GM23248 (cell line): ENCODE measurements around the gene PIP5K1C. TPM values are rescaled to one million over a fixed set of nuclear protein-coding genes. Genes with fewer than 3 reads are reported as not detected.
"Not testable (repeated sequence)": the region's sequence is repeated elsewhere in the genome, so short reads cannot be mapped to it uniquely, and the experiment has no call there.

Experiments
- DNase-seq: peaks from one replicate; pipeline ENCODE4 v3.0.0-alpha.2; 2015
- H2AFZ ChIP-seq: fragments of 200-600 bp; sonication (generic); 2 replicates; pipeline ENCODE4 v1.6.1; 2016; ENCODE audit warnings: antibody characterized with exemption
- H3F3A ChIP-seq: fragments of 200-600 bp; sonication (generic); 2 replicates; pipeline ENCODE4 v1.6.1; 2016; ENCODE audit warnings: mild to moderate bottlenecking, antibody characterized with exemption, mixed run types; ENCODE audit not compliant: insufficient read depth
- H3K27ac ChIP-seq: fragments of 200-600 bp; sonication (generic); 2 replicates; pipeline ENCODE4 v1.5.1; 2016; ENCODE audit warnings: mild to moderate bottlenecking
- H3K27me3 ChIP-seq: fragments of 200-600 bp; sonication (generic); replicated peaks from 2 replicates; pipeline ENCODE4 v1.6.1; 2016; ENCODE audit warnings: mild to moderate bottlenecking; ENCODE audit not compliant: insufficient read depth
- H3K36me3 ChIP-seq: fragments of 200-600 bp; sonication (generic); 2 replicates; pipeline ENCODE4 v1.6.1; 2016; ENCODE audit warnings: low read depth, mild to moderate bottlenecking
- H3K4me1 ChIP-seq: fragments of 200-600 bp; sonication (generic); 2 replicates; pipeline ENCODE4 v1.6.1; 2016; ENCODE audit warnings: mild to moderate bottlenecking; ENCODE audit not compliant: insufficient read depth
- H3K4me2 ChIP-seq: fragments of 200-600 bp; sonication (generic); one replicate; pipeline ENCODE4 v1.6.1; 2016; ENCODE audit warnings: mild to moderate bottlenecking; ENCODE audit not compliant: unreplicated experiment
- H3K4me3 ChIP-seq: fragments of 200-600 bp; sonication (generic); 2 replicates; pipeline ENCODE4 v1.5.1; 2016; ENCODE audit warnings: mild to moderate bottlenecking
- H3K79me2 ChIP-seq: fragments of 200-600 bp; sonication (generic); 2 replicates; pipeline ENCODE4 v1.6.1; 2016; ENCODE audit warnings: mild to moderate bottlenecking; ENCODE audit not compliant: insufficient read depth
- H3K9ac ChIP-seq: fragments of 200-600 bp; sonication (generic); 2 replicates; pipeline ENCODE4 v1.6.1; 2016; ENCODE audit warnings: mild to moderate bottlenecking
- H3K9me2 ChIP-seq: fragments of 200-600 bp; sonication (generic); 2 replicates; pipeline ENCODE4 v1.6.1; 2016; ENCODE audit warnings: mixed run types, mild to moderate bottlenecking, moderate library complexity; ENCODE audit not compliant: insufficient read depth
- H3K9me3 ChIP-seq: fragments of 200-600 bp; sonication (generic); one replicate; pipeline ENCODE4 v1.6.1; 2017; ENCODE audit warnings: low read depth
- H4K20me1 ChIP-seq: fragments of 200-600 bp; sonication (generic); 2 replicates; pipeline ENCODE4 v1.6.0; 2016; ENCODE audit not compliant: insufficient read depth
- EZH2 ChIP-seq: fragments of 200-600 bp; sonication (generic); IDR thresholded peaks from 2 replicates; pipeline ENCODE4 v1.6.1; 2018; ENCODE audit warnings: antibody characterized with exemption, mild to moderate bottlenecking; ENCODE audit not compliant: insufficient read depth, poor library complexity, severe bottlenecking
- EZH2phosphoT487 ChIP-seq: fragments of 200-600 bp; sonication (generic); IDR thresholded peaks from 2 replicates; pipeline ENCODE4 v1.6.1; 2018; ENCODE audit warnings: antibody characterized with exemption, moderate library complexity, mild to moderate bottlenecking, low read depth; ENCODE audit not compliant: insufficient read depth
- WGBS, 2 experiments: methylation state at CpG; one replicate each; pipeline ENCODE4 v1.1.6; 2015 to 2017; ENCODE audit warnings: low lambda C conversion rate in 2 of 2, low coverage in 1 of 2; ENCODE audit errors: missing lambda C conversion rate in 2 of 2; 5-methylcytosine and 5-hydroxymethylcytosine counted together
- in situ Hi-C: fragments of 300-500 bp; cut with MboI; formaldehyde crosslinking; loops from 2 replicates; pipeline ENCODE4 v1.15.0; 2020
- polyA plus RNA-seq: library from polyadenylated mRNA; unstranded; fragments of >200 nt; fragmentation: Nextera tagmentation; extraction: Ambion mirVana; gene quantifications from 2 replicates; pipeline ENCODE4 v1.2.1, GENCODE V29; 2016
- total RNA-seq: library from RNA; depleted of rRNA; stranded (reverse); fragments of >200 nt; shearing (Covaris generic); gene quantifications from 2 replicates; pipeline ENCODE4 v1.2.3, GENCODE V29; 2014

Gene PIP5K1C
- total and polyA plus RNA-seq, 2 experiments from 2014 or later: 31.2 to 34.0 TPM

- H3K4me1 ChIP-seq: peaks cover 12% of the 10 kb centered on the region
- H3K4me2 ChIP-seq: no peak overlapping the region
- no peak overlapping the region for H3K9ac ChIP-seq
- H3K4me3 ChIP-seq: no peak overlapping the region
- no peaks in the 10 kb centered on the region for H3K27me3 ChIP-seq
- no peaks in the 10 kb centered on the region for H3K9me2 ChIP-seq
- H3K27ac ChIP-seq: no peak overlapping the region
- 82 to 83% methylated on average over 26 to 34 of the region's 34 CpGs for WGBS, 2 experiments
- no peaks in the 10 kb centered on the region for H3F3A ChIP-seq
- peaks cover 28% of the 10 kb centered on the region for H3K79me2 ChIP-seq
- H3K9me3 ChIP-seq: no peaks in the 10 kb centered on the region
- no peaks in the 10 kb centered on the region for H4K20me1 ChIP-seq
- H2AFZ ChIP-seq: no peak overlapping the region
- in situ Hi-C loops: no loop called here
- TF ChIP-seq EZH2 (no peak), EZH2phosphoT487 (no peak)
- peak; percentile 9 for DNase-seq
- H3K36me3 ChIP-seq: no peaks in the 10 kb centered on the region
Observed at GRCh38 chr19:3668331-3669081, 31.8 kb downstream of the PIP5K1C start.

DNA sequence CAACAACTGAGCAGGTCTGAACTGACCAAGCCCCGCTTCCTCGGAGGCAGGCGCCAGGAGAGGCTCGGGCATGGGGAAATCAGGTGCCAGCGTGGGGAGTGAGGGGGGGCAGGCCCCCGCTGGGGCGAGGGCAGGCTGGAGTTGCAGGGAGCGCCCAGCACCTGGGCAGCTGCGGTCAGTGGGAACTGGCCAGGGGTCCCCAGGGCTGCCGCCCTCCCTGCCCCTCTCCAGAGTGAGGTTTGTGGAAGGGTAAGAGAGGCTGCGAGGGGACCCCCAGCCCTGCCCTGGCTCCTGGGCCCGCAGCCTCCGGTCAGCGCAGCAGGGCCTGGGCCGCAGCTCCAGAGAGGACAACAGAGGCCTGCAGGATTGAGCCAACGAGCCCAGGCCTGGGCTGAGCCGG lies 32.5 kb downstream of the PIP5K1C start:
- no peak overlapping the region for H3K4me3 ChIP-seq
- no peaks in the 10 kb centered on the region for H3K27me3 ChIP-seq
- no peak overlapping the region for H2AFZ ChIP-seq
- no peak overlapping the region for H3K27ac ChIP-seq
- H3F3A ChIP-seq: no peaks in the 10 kb centered on the region
- 94% methylated on average over 13 to 17 of the region's 17 CpGs for WGBS, 2 experiments
- DNase-seq: no peak
- H3K9me3 ChIP-seq: no peaks in the 10 kb centered on the region
- no peaks in the 10 kb centered on the region for H3K36me3 ChIP-seq
- H3K9me2 ChIP-seq: no peaks in the 10 kb centered on the region
- H3K9ac ChIP-seq: no peak overlapping the region
- no peaks in the 10 kb centered on the region for H4K20me1 ChIP-seq
- in situ Hi-C loops: no loop called here
- H3K79me2 ChIP-seq: peaks cover 28% of the 10 kb centered on the region
- H3K4me1 ChIP-seq: peaks cover 12% of the 10 kb centered on the region
- TF ChIP-seq EZH2 (no peak), EZH2phosphoT487 (no peak)
- H3K4me2 ChIP-seq: no peak overlapping the region

DNA sequence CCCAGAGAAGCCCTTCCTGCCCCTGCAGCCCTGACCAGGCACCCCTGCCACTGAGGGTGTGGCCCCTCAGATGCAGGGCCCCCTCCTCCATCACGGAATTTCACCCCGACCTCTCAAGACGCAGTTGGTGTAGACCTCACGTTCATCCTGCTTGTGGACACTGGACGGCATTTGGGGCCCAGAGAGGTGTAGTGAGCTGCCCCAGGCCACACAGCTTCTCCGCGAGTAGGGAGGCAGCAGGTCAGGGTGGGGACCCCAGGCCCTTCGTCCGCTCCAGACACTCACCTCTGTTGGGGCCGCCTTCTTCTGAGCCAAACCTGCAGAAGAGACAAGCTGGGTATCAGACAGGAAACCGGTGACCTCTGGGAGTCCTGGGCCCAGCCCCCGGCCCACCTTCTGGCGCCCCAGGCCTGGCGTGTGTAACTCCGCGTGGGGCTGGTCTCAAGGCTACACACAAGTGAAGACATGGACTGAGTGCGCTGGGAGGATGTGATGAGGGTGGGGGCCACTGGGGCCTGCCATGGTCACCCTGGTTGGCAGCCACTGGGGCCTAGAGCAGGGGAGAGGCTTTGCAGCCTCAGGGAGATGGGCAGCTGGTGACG lies 33.1 kb downstream of the PIP5K1C start:
- Histone ChIP-seq H3F3A (no peaks in the 10 kb centered on the region), H4K20me1 (no peaks in the 10 kb centered on the region), H3K79me2 (peaks cover 23% of the 10 kb centered on the region), H3K9me2 (no peaks in the 10 kb centered on the region), H3K9ac (no peak overlapping the region), H3K4me2 (no peak overlapping the region), H2AFZ (no peak overlapping the region), H3K27me3 (no peaks in the 10 kb centered on the region), H3K27ac (no peak overlapping the region), H3K4me3 (no peak overlapping the region), H3K4me1 (peaks cover 12% of the 10 kb centered on the region), H3K36me3 (no peaks in the 10 kb centered on the region), H3K9me3 (no peaks in the 10 kb centered on the region)
- no peak for DNase-seq
- WGBS, 2 experiments: 88 to 92% methylated on average over 13 to 18 of the region's 18 CpGs
- in situ Hi-C loops: no loop called here
- TF ChIP-seq EZH2 (no peak), EZH2phosphoT487 (no peak)

DNA sequence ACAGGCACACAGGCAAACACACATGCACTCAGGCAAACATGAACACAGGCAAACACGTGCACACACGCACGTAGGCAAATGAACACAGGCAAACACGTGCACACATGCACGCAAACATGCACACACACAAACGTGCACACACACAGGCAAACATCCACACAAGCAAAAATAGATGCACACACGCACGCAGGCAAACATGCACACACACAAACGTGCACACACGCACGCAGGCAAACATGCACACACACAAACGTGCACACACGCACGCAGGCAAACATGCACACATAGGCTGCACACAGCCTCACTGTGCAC lies 33.8 kb downstream of the PIP5K1C start:
- H4K20me1 ChIP-seq, H3K27ac ChIP-seq, H3K27me3 ChIP-seq, H3K9ac ChIP-seq, H3F3A ChIP-seq, H3K4me3 ChIP-seq, H3K9me3 ChIP-seq, in situ Hi-C loops, H3K4me2 ChIP-seq, H2AFZ ChIP-seq, H3K36me3 ChIP-seq, H3K9me2 ChIP-seq, DNase-seq: not testable (repeated sequence)
- Histone ChIP-seq H3K4me1 (peaks cover 12% of the 10 kb centered on the region), H3K79me2 (peaks cover 17% of the 10 kb centered on the region)
- 86 to 87% methylated on average over 14 of the region's 14 CpGs for WGBS, 2 experiments
